DOHH2 (cell line): ENCODE data around the gene DNAJB6.

Experiments used
- H3F3A ChIP-seq: fragments of 200-600 bp; sonication (generic), shearing (Covaris generic); 2 replicates; pipeline ENCODE4 v1.6.0; 2016; ENCODE audit warnings: antibody characterized with exemption, mild to moderate bottlenecking; ENCODE audit not compliant: control insufficient read depth, insufficient read depth
- H3K27ac ChIP-seq: fragments of 200-600 bp; sonication (generic); 2 replicates; pipeline ENCODE4 v1.5.1; 2014; ENCODE audit warnings: low read depth, mild to moderate bottlenecking, low read length, moderate library complexity
- H3K27me3 ChIP-seq: fragments of 200-600 bp; sonication (generic); 2 replicates; pipeline ENCODE4 v1.6.1; 2014; ENCODE audit warnings: mild to moderate bottlenecking, low read length, mixed read lengths; ENCODE audit not compliant: control insufficient read depth
- H3K36me3 ChIP-seq: fragments of 200-600 bp; sonication (generic); 2 replicates; pipeline ENCODE4 v1.6.1; 2014; ENCODE audit warnings: mild to moderate bottlenecking, low read length, moderate library complexity, mixed read lengths; ENCODE audit not compliant: control insufficient read depth
- H3K4me1 ChIP-seq: fragments of 200-600 bp; sonication (generic); 2 replicates; pipeline ENCODE4 v1.6.1; 2014; ENCODE audit warnings: mild to moderate bottlenecking, low read length, mixed read lengths; ENCODE audit not compliant: control insufficient read depth
- H3K4me2 ChIP-seq: fragments of 200-600 bp; sonication (generic); 2 replicates; pipeline ENCODE4 v1.6.0; 2014; ENCODE audit warnings: mild to moderate bottlenecking, low read length, moderate library complexity
- H3K4me3 ChIP-seq: fragments of 200-600 bp; sonication (generic); 2 replicates; pipeline ENCODE4 v1.5.1; 2014; ENCODE audit warnings: mild to moderate bottlenecking, low read length, mixed read lengths
- H3K79me2 ChIP-seq: fragments of 200-600 bp; sonication (generic); 2 replicates; pipeline ENCODE4 v1.6.1; 2014; ENCODE audit warnings: mild to moderate bottlenecking, low read length, mixed read lengths; ENCODE audit not compliant: control insufficient read depth
- H3K9me2 ChIP-seq: fragments of 200-600 bp; sonication (generic); replicated peaks from 2 replicates; pipeline ENCODE4 v1.6.1; 2014; ENCODE audit warnings: mild to moderate bottlenecking, low read length, mixed read lengths; ENCODE audit not compliant: control insufficient read depth
- H3K9me3 ChIP-seq: fragments of 200-600 bp; sonication (generic); 2 replicates; pipeline ENCODE4 v1.6.1; 2014; ENCODE audit warnings: antibody characterized with exemption, low read length, mixed read lengths; ENCODE audit not compliant: control insufficient read depth, insufficient read depth
- H4K20me1 ChIP-seq: fragments of 200-600 bp; sonication (generic); 2 replicates; pipeline ENCODE4 v1.6.0; 2014; ENCODE audit warnings: low read depth, mild to moderate bottlenecking, antibody characterized with exemption, low read length, moderate library complexity; ENCODE audit not compliant: control insufficient read depth, insufficient read depth
- CTCF ChIP-seq: fragments of 200-600 bp; sonication (generic); IDR thresholded peaks from one replicate; pipeline ENCODE4 v1.5.1; 2014; ENCODE audit warnings: antibody characterized with exemption, mild to moderate bottlenecking, low read depth, low read length; ENCODE audit not compliant: poor library complexity, severe bottlenecking
- EZH2phosphoT487 ChIP-seq: fragments of 200-600 bp; sonication (generic); IDR thresholded peaks from 2 replicates; pipeline ENCODE4 v1.6.1; 2017; ENCODE audit warnings: borderline replicate concordance, mild to moderate bottlenecking, antibody characterized with exemption, low read length, moderate library complexity, mixed read lengths

Gene DNAJB6

DNA sequence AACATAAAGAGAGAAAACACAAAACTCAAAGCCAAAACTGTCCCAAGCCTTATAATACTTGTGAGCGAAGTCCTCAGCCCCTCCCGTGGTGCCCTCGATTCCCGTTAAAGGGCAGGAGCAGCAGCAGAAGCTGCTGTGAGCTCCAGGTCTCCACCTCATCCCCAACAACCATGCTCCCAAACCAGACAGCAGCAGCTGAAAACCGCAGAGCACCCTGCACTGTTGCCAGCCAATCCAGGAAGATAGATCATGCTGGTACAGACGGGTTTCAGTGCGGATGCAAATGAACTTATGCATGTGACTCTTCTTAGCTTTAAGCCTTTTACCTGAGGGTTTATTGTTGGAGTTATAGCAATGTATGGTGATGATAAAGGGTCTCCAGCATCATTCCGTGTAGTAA is 97.9 kb downstream of the DNAJB6 start:
- Histone ChIP-seq H3K27ac (no peak overlapping the region), H3K36me3 (no peaks in the 10 kb centered on the region), H3K4me1 (no peaks in the 10 kb centered on the region), H3K9me2 (no peaks in the 10 kb centered on the region), H3K4me2 (no peak overlapping the region), H3K79me2 (no peaks in the 10 kb centered on the region), H3K9me3 (no peaks in the 10 kb centered on the region), H3F3A (no peaks in the 10 kb centered on the region), H3K4me3 (no peak overlapping the region), H3K27me3 (no peaks in the 10 kb centered on the region), H4K20me1 (no peaks in the 10 kb centered on the region)
- no peak for TF ChIP-seq EZH2phosphoT487
- no peak for TF ChIP-seq CTCF

- H3K4me1 ChIP-seq = no peaks in the 10 kb centered on the region
- H3K9me3 ChIP-seq = no peaks in the 10 kb centered on the region
- TF ChIP-seq EZH2phosphoT487 = no peak
- no peak for TF ChIP-seq CTCF
- no peaks in the 10 kb centered on the region for H3K9me2 ChIP-seq
- H3K27ac ChIP-seq = no peak overlapping the region
- H3K36me3 ChIP-seq = no peaks in the 10 kb centered on the region
- no peak overlapping the region for H3K4me2 ChIP-seq
- H3K27me3 ChIP-seq = no peaks in the 10 kb centered on the region
- no peaks in the 10 kb centered on the region for H4K20me1 ChIP-seq
- no peak overlapping the region for H3K4me3 ChIP-seq
- no peaks in the 10 kb centered on the region for H3F3A ChIP-seq
- H3K79me2 ChIP-seq = no peaks in the 10 kb centered on the region
Observed at GRCh38 chr7:157436076-157436475, 99.3 kb downstream of the DNAJB6 start.

GRCh38 chr7:157436763-157437480 is 100.1 kb downstream of the DNAJB6 start:
- no peak overlapping the region for H3K27ac ChIP-seq
- no peaks in the 10 kb centered on the region for H3K27me3 ChIP-seq
- TF ChIP-seq CTCF (no peak), EZH2phosphoT487 (no peak)
- H4K20me1 ChIP-seq = no peaks in the 10 kb centered on the region
- no peaks in the 10 kb centered on the region for H3F3A ChIP-seq
- H3K36me3 ChIP-seq = no peaks in the 10 kb centered on the region
- no peak overlapping the region for H3K4me3 ChIP-seq
- H3K79me2 ChIP-seq = no peaks in the 10 kb centered on the region
- H3K4me1 ChIP-seq = no peaks in the 10 kb centered on the region
- no peaks in the 10 kb centered on the region for H3K9me2 ChIP-seq
- no peak overlapping the region for H3K4me2 ChIP-seq
- H3K9me3 ChIP-seq = no peaks in the 10 kb centered on the region
